Measurements from ENCODE around the gene KIAA0753. TPM values are rescaled to one million over a fixed set of nuclear protein-coding genes. Genes with fewer than 3 reads are reported as not detected.

The KIAA0753 gene
- total and polyA plus RNA-seq, 2 donors, result 8.5 to 23.7 TPM

DNA sequence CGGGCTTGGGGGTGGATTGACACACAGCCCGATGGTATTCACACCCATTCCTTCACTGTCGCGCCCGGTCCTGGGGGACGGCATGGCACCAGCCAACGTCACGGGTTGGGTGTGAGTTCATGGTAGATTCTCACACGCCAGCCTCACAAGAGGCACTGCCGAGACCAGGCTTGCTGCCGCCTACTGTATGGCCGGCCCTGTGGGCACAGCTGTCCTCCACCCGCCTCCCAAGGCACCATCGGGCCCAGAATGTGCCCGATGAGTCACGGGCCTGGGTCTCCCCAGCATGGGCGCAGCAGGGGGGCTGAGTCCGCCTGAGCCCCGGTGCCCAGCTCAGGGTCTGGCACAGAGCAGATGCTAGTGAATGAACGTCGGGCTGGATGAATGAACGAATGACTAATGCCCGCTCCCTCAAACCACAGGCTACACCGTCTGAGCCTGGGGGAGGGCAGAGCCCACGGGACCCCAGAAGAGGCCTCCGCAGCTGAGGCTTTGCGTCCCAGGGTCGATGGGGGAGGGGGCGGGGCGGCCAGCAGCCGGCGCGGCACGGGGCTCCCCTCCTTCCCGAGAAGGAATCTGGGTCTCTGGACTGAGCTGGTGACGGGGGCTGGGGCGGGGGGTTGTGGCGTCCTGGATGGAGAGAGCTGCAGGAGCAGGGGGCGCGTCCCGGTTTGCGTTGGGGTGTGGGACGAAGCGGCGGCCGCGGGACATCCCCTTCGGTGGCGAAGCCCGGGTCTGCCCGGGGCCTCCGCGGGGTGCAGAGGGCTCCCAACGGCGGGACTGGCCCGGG, 85.0 kb downstream of the KIAA0753 start:
- no peaks in the 10 kb centered on the region for H3K36me3 ChIP-seq (ENCODE audit: insufficient read depth)
- no peaks in the 10 kb centered on the region for H3K4me1 ChIP-seq (ENCODE audit: insufficient read depth)
- no peak for DNase-seq (ENCODE audit: extremely low spot score)
- H3K4me3 ChIP-seq (ENCODE audit: low read depth, low read length), result peak overlapping the region; percentile 60
- no peak overlapping the region for H3K27ac ChIP-seq (ENCODE audit: low read depth)
- 2% methylated on average over 56 of the region's 56 CpGs for WGBS

DNA sequence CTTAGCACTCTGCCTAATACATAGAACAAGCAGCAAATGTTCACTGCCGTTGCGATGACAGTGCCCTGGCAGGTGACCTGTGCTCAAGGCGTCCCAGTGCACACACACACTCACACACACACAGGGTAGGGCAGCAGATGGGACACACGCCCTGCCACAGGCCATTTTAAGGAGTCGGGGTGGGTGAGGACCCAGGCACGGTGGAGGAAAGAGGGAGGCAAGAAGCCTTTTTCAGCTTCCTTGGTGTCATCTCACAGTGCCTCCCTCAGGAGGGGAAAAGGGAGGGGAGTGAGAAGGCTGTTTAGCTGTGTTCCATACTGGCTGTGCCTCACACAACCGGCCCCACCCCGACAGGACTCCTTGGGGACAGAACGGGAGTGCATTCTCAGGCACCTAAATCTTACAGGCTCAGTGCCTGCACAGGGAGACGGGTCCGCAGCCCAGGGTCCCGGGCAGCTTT, 85.6 kb downstream of the KIAA0753 start:
- Histone ChIP-seq H3K4me3 (ENCODE audit: low read depth, low read length) (no peak overlapping the region), H3K36me3 (ENCODE audit: insufficient read depth) (no peaks in the 10 kb centered on the region), H3K4me1 (ENCODE audit: insufficient read depth) (no peaks in the 10 kb centered on the region), H3K27ac (ENCODE audit: low read depth) (no peak overlapping the region)
- 26% methylated on average over 12 of the region's 12 CpGs for WGBS
- DNase-seq (ENCODE audit: extremely low spot score), result no peak

DNA sequence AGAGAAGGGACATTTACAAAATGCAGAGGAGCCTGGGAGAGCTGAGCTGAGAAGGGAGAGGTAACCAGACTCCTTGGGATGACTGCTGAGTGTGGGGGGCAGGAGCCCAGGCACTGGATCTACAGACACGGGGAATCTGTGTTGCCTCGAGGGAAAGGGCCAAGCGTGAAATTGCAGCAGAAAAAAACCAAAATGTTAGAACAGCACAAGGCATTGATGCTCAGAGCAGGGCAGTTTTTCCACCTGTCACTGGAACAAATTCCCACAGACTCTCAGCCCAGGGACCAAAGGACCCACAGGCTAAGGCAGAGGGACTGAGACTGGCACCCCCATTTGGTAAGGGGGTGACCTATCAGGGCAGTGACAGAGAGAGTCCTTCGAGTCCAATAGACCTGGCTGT, 86.2 kb downstream of the KIAA0753 start:
- no peak for DNase-seq (ENCODE audit: extremely low spot score)
- Histone ChIP-seq H3K27ac (ENCODE audit: low read depth) (no peak overlapping the region), H3K4me1 (ENCODE audit: insufficient read depth) (no peaks in the 10 kb centered on the region)

DNA sequence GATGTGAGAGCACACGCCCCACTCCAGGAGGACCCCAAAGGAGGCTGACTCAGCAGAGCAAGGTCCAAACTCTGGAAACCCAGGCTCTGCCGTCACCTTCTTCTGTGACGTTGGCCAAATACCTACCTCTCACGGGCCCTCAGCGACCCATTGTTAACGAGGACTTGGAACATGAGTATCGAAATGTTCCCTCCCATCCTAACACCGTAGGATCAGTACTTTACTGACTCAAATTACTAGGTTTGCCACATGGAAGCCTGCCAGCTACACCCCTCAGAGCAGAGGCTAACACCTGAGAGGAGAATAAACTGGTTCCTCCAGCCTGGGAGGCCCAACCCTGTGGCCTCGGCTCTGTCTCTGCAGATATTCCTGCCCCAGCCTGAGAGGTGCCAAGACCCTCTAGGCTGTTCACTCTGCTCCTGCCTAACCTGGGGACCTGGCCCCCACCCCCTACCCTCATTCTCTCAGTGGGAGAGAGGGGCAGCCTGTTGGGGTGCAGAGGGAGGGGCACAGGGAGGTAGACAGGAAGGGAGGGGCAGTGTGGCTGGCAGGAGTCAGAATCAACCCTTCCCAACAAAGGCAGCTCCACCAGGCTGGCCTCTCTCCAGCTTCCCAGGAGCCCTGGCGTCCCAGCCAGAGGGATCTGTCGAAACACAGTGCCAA, 88.5 kb downstream of the KIAA0753 start:
- H3K27ac ChIP-seq (ENCODE audit: low read depth), result peak overlapping the region; percentile 85
- peak; percentile 74 for DNase-seq (ENCODE audit: extremely low spot score)
- 56% methylated on average over 11 of the region's 11 CpGs for WGBS

More for the DNA sequence above, 86.2 kb downstream of the KIAA0753 start:
- WGBS, result 62% methylated on average over 4 of the region's 4 CpGs
- Histone ChIP-seq H3K4me3 (ENCODE audit: low read depth, low read length) (no peak overlapping the region), H3K36me3 (ENCODE audit: insufficient read depth) (no peaks in the 10 kb centered on the region)

DNA sequence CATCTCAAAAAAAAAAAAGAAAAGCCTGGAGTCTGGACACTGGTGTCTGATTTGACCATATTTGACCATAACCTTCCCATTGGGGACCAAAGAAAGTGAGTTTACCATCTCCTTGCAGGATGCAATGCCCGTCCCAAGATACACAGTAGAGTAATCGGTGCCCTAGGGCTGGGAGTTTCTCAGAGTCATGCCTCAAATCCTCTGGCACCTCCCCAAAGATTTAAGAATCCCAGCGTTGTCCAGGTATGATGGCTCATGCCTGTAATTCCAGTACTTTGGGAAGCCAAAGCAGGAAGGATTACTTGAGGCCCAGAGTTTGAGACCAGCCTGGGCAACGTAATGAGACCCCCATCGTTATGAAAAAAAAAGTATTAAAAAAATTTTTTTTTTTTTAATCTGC, 89.2 kb downstream of the KIAA0753 start:
- WGBS, result 50% methylated on average over 5 of the region's 5 CpGs
- H3K27ac ChIP-seq (ENCODE audit: low read depth), result no peak overlapping the region
- H3K4me1 ChIP-seq (ENCODE audit: insufficient read depth), result no peaks in the 10 kb centered on the region
- no peak for DNase-seq (ENCODE audit: extremely low spot score)
- H3K36me3 ChIP-seq (ENCODE audit: insufficient read depth), result no peaks in the 10 kb centered on the region
- H3K4me3 ChIP-seq (ENCODE audit: low read depth, low read length), result no peak overlapping the region

More for the DNA sequence above, 88.5 kb downstream of the KIAA0753 start:
- no peaks in the 10 kb centered on the region for H3K4me1 ChIP-seq (ENCODE audit: insufficient read depth)
- H3K36me3 ChIP-seq (ENCODE audit: insufficient read depth), result no peaks in the 10 kb centered on the region
- no peak overlapping the region for H3K4me3 ChIP-seq (ENCODE audit: low read depth, low read length)

DNA sequence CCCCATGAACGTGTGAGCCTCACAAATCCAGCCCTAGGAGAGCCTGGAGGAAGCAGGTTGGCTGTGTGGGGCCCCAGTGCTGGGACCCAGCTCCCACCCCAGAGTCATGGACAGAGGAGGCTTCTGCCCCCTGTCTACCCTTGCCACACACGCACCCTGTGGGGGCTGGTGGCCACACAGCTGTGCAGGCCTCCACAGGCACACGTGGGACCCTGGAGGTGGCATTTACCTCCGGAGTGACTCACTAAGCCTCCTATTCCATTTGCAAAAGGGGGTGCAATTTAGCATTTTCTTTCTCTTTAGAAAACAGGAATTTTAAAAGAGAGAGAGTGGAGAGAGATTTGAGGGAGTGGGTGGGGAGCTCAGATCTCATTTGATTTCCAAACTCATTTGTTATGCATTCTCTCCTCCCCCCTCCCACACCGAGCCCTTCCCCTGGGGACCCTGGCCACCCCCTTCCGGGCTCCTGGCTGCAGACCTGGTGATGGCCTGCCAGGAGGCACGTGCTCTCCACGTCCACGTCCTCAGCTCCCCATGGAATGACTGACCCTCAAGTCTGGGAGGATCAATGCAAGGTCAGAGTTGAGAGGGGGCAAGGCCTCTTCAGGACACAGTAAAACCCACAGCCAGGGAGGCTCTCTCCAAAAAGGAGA, 91.0 kb downstream of the KIAA0753 start:
- no peak for DNase-seq (ENCODE audit: extremely low spot score)
- Histone ChIP-seq H3K4me1 (ENCODE audit: insufficient read depth) (no peaks in the 10 kb centered on the region), H3K4me3 (ENCODE audit: low read depth, low read length) (no peak overlapping the region), H3K36me3 (ENCODE audit: insufficient read depth) (no peaks in the 10 kb centered on the region), H3K27ac (ENCODE audit: low read depth) (no peak overlapping the region)
- 38% methylated on average over 9 of the region's 9 CpGs for WGBS

DNA sequence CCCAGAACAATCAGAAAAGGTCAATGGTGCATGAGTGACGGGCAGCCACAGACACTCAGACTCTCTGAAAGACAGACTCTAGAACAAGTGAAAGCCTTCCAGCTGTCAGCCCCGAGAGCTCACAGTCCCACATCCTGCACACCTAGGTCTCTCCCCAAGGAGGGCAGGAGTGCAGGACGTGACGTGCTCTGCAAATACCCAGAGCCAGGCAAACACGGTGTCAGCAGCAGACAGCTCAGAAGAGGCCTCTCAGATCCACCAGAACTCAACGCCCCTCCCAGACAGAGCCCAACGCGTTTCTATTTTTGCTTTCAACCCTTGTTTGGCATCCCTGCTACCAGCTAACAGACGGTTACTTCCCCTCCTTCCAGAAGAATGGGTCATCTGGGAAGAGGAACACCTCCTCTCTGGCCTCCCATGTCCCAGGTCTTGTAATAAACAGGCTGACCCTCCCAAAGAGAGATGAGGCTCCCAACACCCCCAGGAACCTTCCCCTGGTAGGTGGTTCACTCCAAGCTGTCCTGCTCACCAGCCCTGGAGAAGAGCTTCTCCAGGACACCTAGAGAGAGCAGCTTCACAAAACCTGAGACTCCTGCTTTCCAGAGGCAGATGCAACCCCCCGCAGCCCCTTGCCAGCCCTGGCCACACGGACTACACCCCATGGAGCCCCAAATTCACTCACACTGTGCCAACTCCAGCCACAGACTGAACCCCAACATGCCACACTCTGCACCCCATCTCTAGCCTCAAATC, 91.8 kb downstream of the KIAA0753 start:
- 24% methylated on average over 11 of the region's 11 CpGs for WGBS
- no peaks in the 10 kb centered on the region for H3K36me3 ChIP-seq (ENCODE audit: insufficient read depth)
- H3K4me3 ChIP-seq (ENCODE audit: low read depth, low read length), result no peak overlapping the region
- peak; percentile 35 for DNase-seq (ENCODE audit: extremely low spot score)
- H3K4me1 ChIP-seq (ENCODE audit: insufficient read depth), result no peaks in the 10 kb centered on the region
- H3K27ac ChIP-seq (ENCODE audit: low read depth), result no peak overlapping the region

DNA sequence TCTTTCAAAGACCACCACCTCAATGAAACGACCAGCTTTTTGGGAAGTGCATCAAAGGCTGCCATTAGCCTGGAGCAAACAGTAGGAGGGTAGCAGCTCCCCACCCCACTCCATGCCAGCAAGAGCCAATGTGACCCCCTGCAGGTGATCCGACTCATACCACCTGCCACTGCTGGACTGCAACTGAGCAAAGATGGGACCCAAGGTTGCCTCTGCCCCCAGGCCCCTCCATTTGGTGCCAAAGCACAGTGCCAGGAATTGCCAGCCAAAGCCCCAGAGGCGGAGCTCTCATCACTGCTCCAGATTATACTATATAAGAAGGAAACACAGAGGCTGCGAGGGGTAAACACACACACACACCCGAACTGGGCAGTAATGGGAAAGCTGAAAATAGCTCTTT, 92.5 kb downstream of the KIAA0753 start:
- no peaks in the 10 kb centered on the region for H3K4me1 ChIP-seq (ENCODE audit: insufficient read depth)
- H3K27ac ChIP-seq (ENCODE audit: low read depth), result no peak overlapping the region
- no peaks in the 10 kb centered on the region for H3K36me3 ChIP-seq (ENCODE audit: insufficient read depth)
- no peak for DNase-seq (ENCODE audit: extremely low spot score)
- 55% methylated on average over 5 of the region's 5 CpGs for WGBS
- no peak overlapping the region for H3K4me3 ChIP-seq (ENCODE audit: low read depth, low read length)

DNA sequence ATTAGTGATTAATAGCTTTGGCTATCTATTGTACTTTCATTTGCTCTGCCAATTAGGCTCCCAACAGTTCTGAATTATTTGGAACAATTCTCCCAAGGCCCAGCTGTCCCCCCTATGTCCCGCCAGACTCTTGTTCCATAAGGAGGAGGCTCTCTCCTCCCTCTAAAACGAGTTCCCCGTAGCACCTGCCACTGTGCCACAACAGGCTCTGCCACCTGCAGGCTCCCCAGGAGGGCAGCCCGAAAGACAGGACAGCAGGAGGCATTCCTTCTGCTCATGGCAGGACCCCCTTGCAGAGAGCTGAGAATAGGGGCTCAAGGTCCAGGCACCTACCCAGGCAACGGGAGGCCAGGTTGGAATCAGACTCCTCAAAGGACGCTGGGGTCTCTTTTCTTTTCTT, 93.2 kb downstream of the KIAA0753 start:
- Histone ChIP-seq H3K27ac (ENCODE audit: low read depth) (no peak overlapping the region), H3K36me3 (ENCODE audit: insufficient read depth) (no peaks in the 10 kb centered on the region), H3K4me1 (ENCODE audit: insufficient read depth) (no peaks in the 10 kb centered on the region), H3K4me3 (ENCODE audit: low read depth, low read length) (no peak overlapping the region)
- 89% methylated on average over 6 of the region's 6 CpGs for WGBS
- no peak for DNase-seq (ENCODE audit: extremely low spot score)

DNA sequence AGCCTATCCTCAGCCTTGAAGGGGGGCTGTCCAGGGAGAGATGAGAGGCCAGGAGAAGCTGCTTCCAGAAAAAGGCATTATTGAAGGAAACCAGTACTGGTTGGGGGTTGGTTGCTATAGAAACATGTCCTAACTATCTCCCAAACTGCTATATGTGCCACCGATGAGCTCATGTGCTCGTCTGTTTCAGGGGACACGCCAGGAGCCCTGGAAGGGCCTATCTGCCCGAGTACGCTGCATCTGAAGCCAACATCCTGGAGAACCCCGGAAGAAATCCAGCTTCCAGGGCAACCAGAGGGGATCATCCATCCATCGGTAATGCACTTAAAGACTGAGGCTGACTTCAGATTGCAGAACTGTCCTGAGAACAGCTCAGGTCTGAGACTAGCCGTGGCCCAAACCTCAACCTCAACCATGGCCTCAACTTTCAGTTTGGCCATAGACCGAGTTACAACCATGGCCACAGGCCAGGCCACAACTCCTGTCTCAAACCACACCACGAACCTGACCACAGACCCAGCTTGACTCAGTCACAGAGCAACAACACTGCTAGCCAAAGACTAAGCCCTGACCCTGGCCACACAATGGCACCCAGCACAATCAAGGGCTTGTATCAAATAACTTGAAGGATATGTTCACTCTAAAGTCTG, 94.3 kb downstream of the KIAA0753 start:
- WGBS, result 74% methylated on average over 10 of the region's 10 CpGs
- Histone ChIP-seq H3K27ac (ENCODE audit: low read depth) (no peak overlapping the region), H3K4me1 (ENCODE audit: insufficient read depth) (no peaks in the 10 kb centered on the region), H3K36me3 (ENCODE audit: insufficient read depth) (no peaks in the 10 kb centered on the region), H3K4me3 (ENCODE audit: low read depth, low read length) (no peak overlapping the region)
- DNase-seq (ENCODE audit: extremely low spot score), result no peak

DNA sequence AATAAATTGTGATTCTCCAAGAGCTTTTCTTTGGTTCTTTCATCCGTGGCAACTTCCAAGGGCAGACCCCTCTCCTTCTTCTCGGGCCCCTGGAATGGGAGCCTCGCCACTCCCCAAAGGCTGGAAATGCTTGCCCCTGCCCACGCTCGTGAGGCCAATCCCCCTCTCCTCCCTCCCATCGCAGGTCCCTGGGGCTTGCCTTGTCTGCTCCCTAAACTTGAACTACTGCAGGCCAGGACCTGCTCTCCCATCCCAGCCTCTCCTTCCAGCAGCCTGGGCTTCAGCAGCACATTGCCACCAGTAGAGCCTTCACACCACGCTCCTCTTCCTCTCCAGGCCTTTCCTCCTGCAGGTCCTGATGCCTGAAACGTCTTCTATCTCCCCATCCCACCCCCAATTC, 95.2 kb downstream of the KIAA0753 start:
- H3K4me3 ChIP-seq (ENCODE audit: low read depth, low read length), result no peak overlapping the region
- no peak overlapping the region for H3K27ac ChIP-seq (ENCODE audit: low read depth)
- 67% methylated on average over 8 of the region's 8 CpGs for WGBS
- H3K4me1 ChIP-seq (ENCODE audit: insufficient read depth), result no peaks in the 10 kb centered on the region
- DNase-seq (ENCODE audit: extremely low spot score), result no peak
- no peaks in the 10 kb centered on the region for H3K36me3 ChIP-seq (ENCODE audit: insufficient read depth)

DNA sequence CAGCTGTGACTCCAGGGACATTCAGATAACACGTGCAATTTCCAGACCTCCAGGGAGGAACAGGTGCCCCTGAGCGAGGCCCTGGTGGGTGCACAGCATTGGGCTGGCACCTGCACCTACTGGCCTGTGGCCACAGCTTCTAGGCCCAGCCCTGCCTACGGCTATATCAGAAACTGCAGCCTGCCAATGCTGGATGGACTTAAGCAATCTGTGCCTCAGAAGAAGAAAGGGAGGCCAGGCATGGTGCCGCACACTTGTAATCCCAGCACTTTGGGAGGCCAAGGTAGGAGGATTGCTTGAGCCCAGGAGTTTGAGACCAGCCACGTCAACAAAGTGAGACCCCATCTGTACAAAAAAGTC, 96.5 kb downstream of the KIAA0753 start:
- 83% methylated on average over 5 of the region's 5 CpGs for WGBS
- H3K4me3 ChIP-seq (ENCODE audit: low read depth, low read length), result no peak overlapping the region
- H3K27ac ChIP-seq (ENCODE audit: low read depth), result no peak overlapping the region
- H3K36me3 ChIP-seq (ENCODE audit: insufficient read depth), result no peaks in the 10 kb centered on the region
- DNase-seq (ENCODE audit: extremely low spot score), result no peak
- no peaks in the 10 kb centered on the region for H3K4me1 ChIP-seq (ENCODE audit: insufficient read depth)
